ENCODE data around the gene CCND2. TPM values are rescaled to one million over a fixed set of nuclear protein-coding genes. Genes with fewer than 3 reads are reported as not detected.

The CCND2 gene
- total RNA-seq, 4 donors from 2014 or later = 52.2 to 98.6 (median 63.4) TPM

DNA sequence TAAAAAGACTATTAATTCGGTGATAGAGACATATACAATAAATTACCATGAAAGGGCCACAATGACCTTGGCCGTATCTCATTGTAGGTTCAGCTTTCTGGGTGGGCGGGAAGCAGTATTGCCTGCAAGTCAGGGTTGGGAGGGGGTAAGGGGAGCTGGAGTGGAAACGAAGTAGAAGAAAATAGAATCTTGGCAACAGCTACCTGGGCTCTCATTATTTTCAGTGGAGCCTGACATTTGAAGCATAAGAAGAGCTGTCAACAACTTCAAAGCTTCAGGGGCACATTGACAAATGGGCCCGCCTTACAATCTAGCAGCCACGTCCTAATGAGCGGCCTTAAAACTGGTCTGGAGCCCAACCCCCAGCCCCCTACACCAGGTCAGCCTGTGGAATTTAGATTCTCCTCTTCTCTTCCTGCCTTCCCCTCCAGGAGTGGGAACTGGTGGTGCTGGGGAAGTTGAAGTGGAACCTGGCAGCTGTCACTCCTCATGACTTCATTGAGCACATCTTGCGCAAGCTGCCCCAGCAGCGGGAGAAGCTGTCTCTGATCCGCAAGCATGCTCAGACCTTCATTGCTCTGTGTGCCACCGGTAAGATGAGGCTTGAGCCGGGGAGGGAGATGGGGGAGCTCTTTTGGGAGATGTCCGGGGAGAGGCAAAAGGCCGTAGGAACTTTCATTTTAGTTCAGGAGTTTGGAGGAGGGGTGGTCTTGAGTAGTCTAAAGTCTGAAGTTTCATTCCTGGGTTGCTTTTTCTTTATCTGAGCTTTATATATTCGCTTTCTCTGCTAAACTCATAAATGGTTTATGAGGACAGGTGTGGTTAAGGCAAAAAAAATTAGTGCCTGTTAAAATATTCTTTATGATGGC, 5.0 kb downstream of the CCND2 start:
- TF ChIP-seq, protein P1, sequence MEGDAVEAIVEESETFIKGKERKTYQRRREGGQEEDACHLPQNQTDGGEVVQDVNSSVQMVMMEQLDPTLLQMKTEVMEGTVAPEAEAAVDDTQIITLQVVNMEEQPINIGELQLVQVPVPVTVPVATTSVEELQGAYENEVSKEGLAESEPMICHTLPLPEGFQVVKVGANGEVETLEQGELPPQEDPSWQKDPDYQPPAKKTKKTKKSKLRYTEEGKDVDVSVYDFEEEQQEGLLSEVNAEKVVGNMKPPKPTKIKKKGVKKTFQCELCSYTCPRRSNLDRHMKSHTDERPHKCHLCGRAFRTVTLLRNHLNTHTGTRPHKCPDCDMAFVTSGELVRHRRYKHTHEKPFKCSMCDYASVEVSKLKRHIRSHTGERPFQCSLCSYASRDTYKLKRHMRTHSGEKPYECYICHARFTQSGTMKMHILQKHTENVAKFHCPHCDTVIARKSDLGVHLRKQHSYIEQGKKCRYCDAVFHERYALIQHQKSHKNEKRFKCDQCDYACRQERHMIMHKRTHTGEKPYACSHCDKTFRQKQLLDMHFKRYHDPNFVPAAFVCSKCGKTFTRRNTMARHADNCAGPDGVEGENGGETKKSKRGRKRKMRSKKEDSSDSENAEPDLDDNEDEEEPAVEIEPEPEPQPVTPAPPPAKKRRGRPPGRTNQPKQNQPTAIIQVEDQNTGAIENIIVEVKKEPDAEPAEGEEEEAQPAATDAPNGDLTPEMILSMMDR (IDR thresholded peaks at IDR 0.05; ENCODE audit: low read depth) = no peak

GRCh38 chr12:4279198-4279690, 5.7 kb downstream of the CCND2 start:
- TF ChIP-seq, protein P1 (IDR thresholded peaks at IDR 0.05; ENCODE audit: low read depth) = no peak

GRCh38 chr12:4280351-4281163, 7.0 kb downstream of the CCND2 start:
- TF ChIP-seq, protein P1 (IDR thresholded peaks at IDR 0.05; ENCODE audit: low read depth) = no peak

- TF ChIP-seq, protein P1 (IDR thresholded peaks at IDR 0.05; ENCODE audit: low read depth) = no peak
These were observed 7.7 kb downstream of the CCND2 start for GRCh38 chr12:4281173-4281654.

DNA sequence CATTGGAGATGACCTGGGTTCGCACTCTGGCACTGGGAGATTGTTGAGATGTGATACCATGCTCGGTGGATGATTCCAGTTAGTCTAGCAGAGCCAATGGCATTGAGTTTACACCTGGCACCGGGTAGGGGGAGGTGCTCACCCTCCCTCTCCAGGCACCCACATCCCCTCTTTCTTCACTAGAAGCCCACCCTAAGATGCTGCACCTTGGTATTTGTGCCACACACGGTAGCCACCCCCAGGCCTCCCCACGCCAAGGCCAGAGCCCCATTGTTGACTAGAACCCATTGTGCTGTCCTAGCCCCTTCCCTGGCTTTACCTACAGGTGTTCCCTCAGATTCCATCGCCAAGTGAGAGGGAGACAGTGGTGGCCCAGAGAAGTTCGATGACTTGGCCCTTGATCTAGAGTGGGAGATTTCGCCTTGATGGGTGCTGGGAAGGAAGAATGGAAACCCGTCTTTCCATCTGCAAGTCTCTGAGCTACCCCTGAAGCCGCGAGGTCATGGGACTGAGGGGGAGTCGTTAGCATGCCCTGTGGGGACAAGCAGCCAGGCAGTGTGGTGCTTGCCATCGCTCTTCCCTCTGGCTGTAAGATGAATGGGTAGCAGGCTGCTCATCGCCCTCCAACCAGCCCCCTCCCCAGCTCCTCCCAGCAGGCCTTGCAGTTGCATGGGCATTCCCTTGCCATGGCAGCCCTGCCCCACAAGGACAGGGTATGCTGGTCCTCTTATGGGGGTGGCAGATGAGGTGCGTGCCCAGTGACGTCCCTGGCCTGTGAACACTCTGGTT, 8.7 kb downstream of the CCND2 start:
- TF ChIP-seq, protein P1 (IDR thresholded peaks at IDR 0.05; ENCODE audit: low read depth) = no peak

DNA sequence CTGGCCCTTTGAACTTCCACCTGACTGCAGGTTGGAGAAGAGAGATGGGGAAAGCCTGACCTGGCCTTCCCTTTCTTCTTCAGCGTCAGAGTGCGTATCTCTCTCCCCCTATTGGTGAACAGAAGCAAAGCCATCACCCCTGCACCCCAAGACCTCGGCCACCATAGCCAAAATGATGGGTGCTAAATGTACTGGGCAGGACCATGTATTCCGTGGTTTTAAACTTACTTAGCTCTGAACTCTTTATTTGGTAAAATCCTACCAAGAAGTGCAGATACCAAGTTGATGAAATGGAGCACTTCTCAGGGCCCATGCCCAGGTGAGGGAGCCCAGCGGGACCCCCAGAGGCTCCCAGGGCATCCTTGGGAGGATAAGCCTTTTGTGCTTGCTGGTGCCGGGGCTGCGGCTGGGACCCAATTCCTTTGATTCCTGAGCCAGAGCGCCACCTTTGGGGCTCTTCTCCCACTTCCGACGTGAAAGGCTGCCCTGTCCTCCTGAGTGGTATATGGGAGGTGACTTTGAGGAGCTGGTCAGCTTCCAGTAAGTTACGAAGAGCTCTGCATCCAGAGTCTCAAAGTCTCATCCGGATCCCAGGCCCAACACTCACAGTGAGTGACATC, 9.4 kb downstream of the CCND2 start:
- TF ChIP-seq, protein P1 (IDR thresholded peaks at IDR 0.05; ENCODE audit: low read depth) = no peak
